LNCaP clone FGC (cell line): ENCODE measurements around the gene PRR15.

Experiments
- DNase-seq: peaks from one replicate; pipeline ENCODE4 v3.0.0-alpha.2; 2011; ENCODE audit warnings: low read depth
- H3K4me3 ChIP-seq: 2 replicates; pipeline ENCODE4 v1.5.1; 2011; ENCODE audit warnings: mild to moderate bottlenecking, low read depth, low read length, control low read depth
- TF ChIP-seq, protein P1 (sequence below): IDR thresholded peaks from 2 replicates; pipeline ENCODE4 v1.5.1; 2012; ENCODE audit warnings: mild to moderate bottlenecking; ENCODE audit not compliant: control insufficient read depth, insufficient read depth; ENCODE audit errors: extremely low read depth

PRR15 gene

DNA sequence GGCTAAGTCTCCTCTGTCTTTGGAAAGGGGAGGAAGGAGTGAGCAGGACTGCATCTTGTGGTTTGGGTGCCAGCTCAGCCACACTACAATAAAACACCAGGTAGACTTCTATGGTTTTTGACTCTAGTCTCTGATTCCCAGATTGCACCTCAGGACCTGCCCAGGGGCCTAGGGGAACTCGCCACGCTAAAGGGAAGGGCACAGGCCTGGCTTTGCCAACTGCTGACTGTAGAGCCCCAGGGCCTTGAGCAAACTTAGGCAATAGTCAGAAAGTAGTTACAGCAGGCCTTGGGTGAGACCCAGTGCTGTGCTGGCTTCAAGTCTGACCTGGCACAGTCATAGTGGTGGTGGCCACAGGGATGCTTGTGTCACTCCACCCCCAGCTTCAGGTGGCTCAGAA lies 24.2 kb upstream of the PRR15 start:
- H3K4me3 ChIP-seq, result no peak overlapping the region
- DNase-seq, result no peak
- TF ChIP-seq, protein P1, sequence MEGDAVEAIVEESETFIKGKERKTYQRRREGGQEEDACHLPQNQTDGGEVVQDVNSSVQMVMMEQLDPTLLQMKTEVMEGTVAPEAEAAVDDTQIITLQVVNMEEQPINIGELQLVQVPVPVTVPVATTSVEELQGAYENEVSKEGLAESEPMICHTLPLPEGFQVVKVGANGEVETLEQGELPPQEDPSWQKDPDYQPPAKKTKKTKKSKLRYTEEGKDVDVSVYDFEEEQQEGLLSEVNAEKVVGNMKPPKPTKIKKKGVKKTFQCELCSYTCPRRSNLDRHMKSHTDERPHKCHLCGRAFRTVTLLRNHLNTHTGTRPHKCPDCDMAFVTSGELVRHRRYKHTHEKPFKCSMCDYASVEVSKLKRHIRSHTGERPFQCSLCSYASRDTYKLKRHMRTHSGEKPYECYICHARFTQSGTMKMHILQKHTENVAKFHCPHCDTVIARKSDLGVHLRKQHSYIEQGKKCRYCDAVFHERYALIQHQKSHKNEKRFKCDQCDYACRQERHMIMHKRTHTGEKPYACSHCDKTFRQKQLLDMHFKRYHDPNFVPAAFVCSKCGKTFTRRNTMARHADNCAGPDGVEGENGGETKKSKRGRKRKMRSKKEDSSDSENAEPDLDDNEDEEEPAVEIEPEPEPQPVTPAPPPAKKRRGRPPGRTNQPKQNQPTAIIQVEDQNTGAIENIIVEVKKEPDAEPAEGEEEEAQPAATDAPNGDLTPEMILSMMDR, result no peak

DNA sequence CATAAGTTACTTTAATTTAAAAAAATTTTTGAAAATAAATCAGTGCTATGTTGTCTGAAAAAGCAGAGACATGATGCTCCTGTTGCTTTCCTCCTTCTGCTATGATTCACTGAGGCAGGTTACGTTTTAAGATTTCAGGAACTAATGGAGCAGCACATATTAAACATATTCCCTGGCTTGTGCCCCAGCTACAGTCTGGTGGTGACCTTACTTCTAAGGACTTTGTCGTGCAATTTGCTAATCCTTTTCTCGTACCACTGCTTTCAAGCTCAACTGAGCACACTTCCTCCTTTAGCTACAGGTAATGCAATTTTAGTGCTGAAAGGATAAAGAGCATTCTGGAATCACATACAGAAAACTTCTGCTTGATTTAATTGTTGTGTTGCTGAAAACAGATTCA lies 16.2 kb upstream of the PRR15 start:
- no peak overlapping the region for H3K4me3 ChIP-seq
- TF ChIP-seq, protein P1, result no peak
- no peak for DNase-seq

DNA sequence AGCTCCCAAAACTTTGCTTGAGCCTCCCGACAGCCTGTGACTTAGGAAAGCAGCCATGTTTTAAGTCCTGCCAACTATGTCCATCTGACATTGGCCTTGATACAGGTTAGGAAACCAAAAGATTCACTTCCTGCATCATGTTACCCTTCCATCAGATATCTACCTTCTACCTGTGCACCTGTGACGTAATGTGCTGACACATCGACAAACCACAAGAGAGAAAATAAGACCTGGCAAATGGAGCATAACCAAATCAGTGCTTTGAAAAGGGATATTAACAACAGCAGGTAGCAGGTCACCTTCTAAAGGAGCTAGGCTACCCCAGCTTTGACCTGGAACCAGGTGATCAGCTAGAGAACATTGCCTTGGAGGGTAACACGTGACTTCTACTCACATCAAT lies 14.8 kb upstream of the PRR15 start:
- H3K4me3 ChIP-seq, result no peak overlapping the region
- DNase-seq, result no peak
- TF ChIP-seq, protein P1, result no peak

DNA sequence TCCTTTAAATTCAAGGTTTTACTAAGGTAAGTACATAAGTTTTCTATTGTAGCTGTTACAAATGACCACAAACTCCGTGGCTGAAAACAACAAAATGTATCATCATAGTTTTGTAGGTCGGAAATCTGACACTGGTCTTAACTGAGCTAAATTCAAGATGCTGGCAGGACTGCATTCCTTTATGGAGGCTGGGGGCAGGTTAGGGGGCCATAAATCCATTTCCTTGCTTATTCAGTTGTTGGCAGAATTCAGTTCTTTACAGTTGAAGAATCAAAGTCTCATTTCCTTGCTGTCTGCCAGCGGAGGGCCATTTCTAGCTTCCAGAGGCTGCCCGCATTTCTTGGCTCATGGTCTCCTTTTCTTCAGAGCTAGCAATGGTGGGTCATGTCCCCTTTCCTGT lies 11.2 kb upstream of the PRR15 start:
- no peak for DNase-seq
- TF ChIP-seq, protein P1, result no peak
- H3K4me3 ChIP-seq, result no peak overlapping the region

DNA sequence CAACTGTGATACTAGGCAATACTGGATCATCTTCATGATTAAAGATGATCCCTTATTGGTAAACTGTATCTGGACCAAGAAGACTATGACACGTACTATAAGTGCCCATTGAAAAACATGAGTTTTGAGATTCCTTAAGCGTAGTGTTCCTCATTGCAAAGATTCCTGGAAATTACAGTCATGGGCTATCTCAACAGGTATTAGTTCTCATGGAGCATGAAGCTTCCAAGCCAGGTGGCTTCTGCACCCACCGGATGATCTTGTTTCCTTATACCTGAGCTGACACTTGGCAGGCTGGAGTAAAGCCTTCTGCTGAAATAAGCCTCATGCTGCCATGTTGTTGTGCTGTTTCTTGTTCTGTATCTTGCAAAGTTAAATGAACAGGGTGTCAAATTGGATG lies 8.6 kb upstream of the PRR15 start:
- no peak for DNase-seq
- no peak overlapping the region for H3K4me3 ChIP-seq
- TF ChIP-seq, protein P1, result no peak

DNA sequence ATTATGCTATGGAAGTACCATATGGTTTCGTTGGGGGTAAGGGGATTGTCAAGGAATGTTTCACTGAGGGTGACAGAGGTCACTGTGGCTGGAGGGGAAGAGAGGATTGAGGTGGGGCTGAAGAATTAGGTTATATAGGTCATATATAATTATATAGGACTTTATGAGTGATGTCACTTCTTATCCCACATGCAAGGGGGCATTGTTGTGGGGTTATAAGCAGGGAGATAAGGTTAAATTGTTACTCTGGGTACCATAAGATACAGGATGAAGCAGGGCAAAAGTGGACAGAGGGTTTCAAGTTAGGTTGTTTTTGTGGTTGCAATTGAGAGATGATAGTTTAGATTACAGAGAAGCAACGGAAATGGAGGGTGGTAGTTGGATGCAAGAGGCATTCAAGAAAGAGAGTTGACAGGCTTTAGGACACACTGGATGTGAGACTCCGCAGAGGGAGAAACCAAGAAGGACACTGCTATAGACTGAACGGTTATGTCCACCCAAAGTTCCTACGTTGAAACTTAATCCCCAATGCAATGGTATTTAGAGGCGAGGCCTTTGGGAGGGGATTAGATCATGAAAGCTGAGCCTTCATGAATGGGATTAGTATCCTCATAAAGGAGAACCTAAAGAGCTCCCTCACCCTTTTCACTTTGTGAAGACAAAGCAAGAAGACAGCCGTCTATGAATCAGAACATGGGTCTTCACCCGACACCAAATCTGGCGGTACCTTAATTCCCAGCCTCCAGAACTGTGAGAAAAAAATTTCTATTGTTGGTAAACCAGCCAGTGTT lies 7.0 kb upstream of the PRR15 start:
- no peak for DNase-seq
- no peak overlapping the region for H3K4me3 ChIP-seq
- TF ChIP-seq, protein P1, result 0 out of 2 replicates have a peak, but pooled peaks have one; percentile 1

DNA sequence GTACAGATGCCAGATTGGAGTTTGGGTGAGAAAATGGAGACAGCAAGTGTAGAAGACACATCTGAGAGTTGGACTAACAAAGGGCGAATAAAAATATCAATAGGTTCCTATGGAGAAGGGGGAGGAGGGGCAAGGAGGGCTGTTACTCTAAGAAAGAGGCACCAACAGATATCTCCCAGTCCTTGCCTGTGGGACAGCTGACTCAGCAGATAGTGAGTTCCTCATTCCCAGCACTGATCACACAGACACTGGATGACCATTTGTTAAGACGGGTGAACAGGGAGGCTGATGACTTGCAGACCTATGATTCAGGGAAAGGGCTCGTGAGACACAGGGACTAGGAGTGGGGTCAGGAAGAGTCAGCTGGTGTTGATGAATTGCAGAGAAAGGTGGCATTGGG lies 5.7 kb upstream of the PRR15 start:
- H3K4me3 ChIP-seq, result no peak overlapping the region
- DNase-seq, result no peak
- TF ChIP-seq, protein P1, result no peak
